K562 (cell line): Measurements from ENCODE around the gene SERTAD4. TPM values are rescaled to one million over a fixed set of nuclear protein-coding genes. Genes with fewer than 3 reads are reported as not detected.

Source experiments
- ATAC-seq: fragments of 200-7000 bp; cut with Tn5 transposase; 3 replicates; pipeline ENCODE4 v1.9.1; 2020; ENCODE audit warnings: moderate library complexity
- BruUV-seq: library from RNA; stranded (reverse); fragments of 400-500 nt; replicated peaks from 2 replicates; lab custom pipeline; 2021; lab: Mats Ljungman, UMichigan
- CTCF ChIA-PET: fragments of 300-600 bp; formaldehyde crosslinking; extraction: SDS; loops from one replicate; lab custom pipeline; 2021; ENCODE audit warnings: low intra/inter-chr PET ratio; lab: Yijun Ruan, JAX
- POLR2A ChIA-PET: fragments of 300-600, 350-650 bp; sonication (Branson Sonifier 250); formaldehyde crosslinking; extraction: SDS; loops from one replicate; lab custom pipeline; 2021; ENCODE audit warnings: antibody characterized with exemption, inconsistent platforms; lab: Yijun Ruan, JAX
- DNase-seq, 4 experiments: peaks; one replicate each; pipeline versions ENCODE4 v3.0.0 to v3.0.0-alpha.2; 2011 to 2018; ENCODE audit warnings: low spot score in 3 of 4, mixed read lengths in 3 of 4; ENCODE audit errors: extremely low read depth in 1 of 4
- FAIRE-seq: peaks from 2 replicates; lab custom pipeline; 2011; peaks lifted over from hg19 to GRCh38; lab: Jason Lieb, UNC
- H2AFZ ChIP-seq: 2 replicates; pipeline ENCODE4 v1.6.0; 2011; ENCODE audit warnings: low read depth, low read length, control low read depth, inconsistent platforms
- H3K27ac ChIP-seq: fragments of 200-600 bp; 3 replicates; pipeline ENCODE4 v1.8.0; 2011; ENCODE audit warnings: low read depth, mild to moderate bottlenecking, control low read depth, inconsistent platforms, low read length, moderate library complexity, mixed read lengths; ENCODE audit errors: extremely low read depth
- H3K27me3 ChIP-seq, 2 experiments: fragments of 300-600 bp in 1 of 2; 2 replicates in 1 of 2; 3 replicates in 1 of 2; pipeline versions ENCODE4 v1.6.0 to v1.8.0; 2011; ENCODE audit warnings: inconsistent platforms in 2 of 2, low read length in 2 of 2, mild to moderate bottlenecking in 1 of 2, mixed read lengths in 1 of 2, moderate library complexity in 1 of 2; ENCODE audit not compliant: control insufficient read depth in 2 of 2, insufficient read depth in 2 of 2
- H3K36me3 ChIP-seq: fragments of 300-600 bp; 3 replicates; pipeline ENCODE4 v1.8.0; 2011; ENCODE audit warnings: mild to moderate bottlenecking, low read length, inconsistent platforms; ENCODE audit not compliant: control insufficient read depth, insufficient read depth
- H3K4me1 ChIP-seq, 2 experiments: fragments of 200-600 bp in 1 of 2; replicated peaks in 1 of 2; 2 replicates in 1 of 2; 3 replicates in 1 of 2; pipeline versions ENCODE4 v1.5.1 to v1.8.0; 2011; ENCODE audit warnings: inconsistent platforms in 2 of 2, low read length in 2 of 2, mild to moderate bottlenecking in 1 of 2, mixed read lengths in 1 of 2, moderate library complexity in 1 of 2; ENCODE audit not compliant: control insufficient read depth in 2 of 2, insufficient read depth in 2 of 2
- H3K4me2 ChIP-seq: 2 replicates; pipeline ENCODE4 v1.6.1; 2011; ENCODE audit warnings: low read length, control low read depth, inconsistent platforms, mixed read lengths; ENCODE audit not compliant: insufficient read depth
- H3K4me3 ChIP-seq: fragments of 200-600 bp; sonication (generic), shearing (Covaris generic); 2 replicates; pipeline ENCODE4 v1.5.1; 2016; ENCODE audit warnings: control low read depth, inconsistent platforms
- H3K79me2 ChIP-seq: fragments of 200-600 bp; 3 replicates; pipeline ENCODE4 v1.8.0; 2011; ENCODE audit warnings: low read length, inconsistent platforms; ENCODE audit not compliant: control insufficient read depth, insufficient read depth
- H3K9ac ChIP-seq, 2 experiments: 2 replicates each; pipeline versions ENCODE4 v1.6.0 to v1.6.1; 2011; ENCODE audit warnings: low read depth in 2 of 2, low read length in 2 of 2, control low read depth in 1 of 2, inconsistent platforms in 1 of 2, mild to moderate bottlenecking in 1 of 2, mixed read lengths in 1 of 2; ENCODE audit not compliant: insufficient read depth in 1 of 2
- H3K9me1 ChIP-seq: one replicate; pipeline ENCODE4 v1.6.0; 2011; ENCODE audit warnings: inconsistent platforms, mild to moderate bottlenecking, low read length, moderate library complexity; ENCODE audit not compliant: control insufficient read depth, insufficient read depth
- H3K9me3 ChIP-seq: replicated peaks from 2 replicates; pipeline ENCODE4 v1.5.1; 2011; ENCODE audit warnings: low read depth, low read length, inconsistent platforms; ENCODE audit not compliant: control insufficient read depth, insufficient read depth
- H4K20me1 ChIP-seq: replicated peaks from 2 replicates; pipeline ENCODE4 v1.6.1; 2011; ENCODE audit warnings: low read length, inconsistent platforms, mixed read lengths; ENCODE audit not compliant: control insufficient read depth, insufficient read depth
- HLTF ChIP-seq: fragments of 450-650 bp; IDR thresholded peaks from 2 replicates; pipeline ENCODE4 v1.6.1; 2016
- KAT8 ChIP-seq: fragments of 450-650 bp; IDR thresholded peaks from 2 replicates; pipeline ENCODE4 v1.6.1; 2016; ENCODE audit warnings: low read depth, mild to moderate bottlenecking
- POLR2AphosphoS5 ChIP-seq: IDR thresholded peaks from 2 replicates; pipeline ENCODE4 v1.6.1; 2011; ENCODE audit warnings: mild to moderate bottlenecking, low read depth, low read length, moderate library complexity; ENCODE audit not compliant: control insufficient read depth, insufficient read depth
- TEAD1 ChIP-seq, 2 experiments: fragments of 450-650 bp in 1 of 2; sonication (generic) in 1 of 2; formaldehyde crosslinking; IDR thresholded peaks; 2 replicates each; pipeline versions ENCODE4 v1.4.0 to v1.8.0; 2020 to 2022; ENCODE audit warnings: mild to moderate bottlenecking in 2 of 2, missing genetic modification reagents in 1 of 2
- ZNF217 ChIP-seq: sonication (generic); formaldehyde crosslinking; IDR thresholded peaks from 2 replicates; pipeline ENCODE4 v1.8.0; 2022; ENCODE audit warnings: mild to moderate bottlenecking, missing genetic modification reagents
- WGBS: fragments of 100-300 bp; shearing (Covaris generic); methylation state at CpG from one replicate; pipeline ENCODE4 v1.1.6; 2016; ENCODE audit warnings: low coverage, mixed read lengths; ENCODE audit not compliant: insufficient coverage; ENCODE audit errors: missing lambda C conversion rate; 5-methylcytosine and 5-hydroxymethylcytosine counted together
- in situ Hi-C: fragments of 300-500 bp; cut with MboI; formaldehyde crosslinking; loops from 4 replicates; pipeline ENCODE4 v1.15.0; 2018; ENCODE audit warnings: inconsistent platforms, mixed read lengths
- intact Hi-C: fragments of 100-400 bp; cut with micrococcal nuclease; formaldehyde crosslinking; loops from 2 replicates; pipeline ENCODE4 v1.14.2; 2022
- polyA plus RNA-seq, 8 experiments: library from polyadenylated mRNA; depleted of rRNA in 4 of 8; stranded (reverse) in 5 of 8; unstranded in 3 of 8; fragments of >200 nt; fragmentation: Nextera tagmentation in 2 of 8; fragmentation: Illumina TruSeq in 1 of 8; extraction: Ambion mirVana in 2 of 8; extraction: Trizol in 1 of 8; gene quantifications; 2 replicates each; pipeline versions ENCODE4 v1.2.1 to v1.2.3, GENCODE V29; 2011 to 2014; ENCODE audit warnings: inconsistent platforms in 1 of 8, missing spikeins in 1 of 8
- total RNA-seq, 7 experiments: library from RNA; depleted of rRNA in 6 of 7; stranded (reverse); fragments of >200 nt in 6 of 7; fragmentation: Illumina TruSeq in 2 of 7; extraction: Trizol in 2 of 7; gene quantifications; 2 replicates each; pipeline versions ENCODE4 v1.2.1 to v1.2.3, GENCODE V29; 2011 to 2021; ENCODE audit warnings: low replicate concordance in 1 of 7
- TF ChIP-seq, protein P1 (sequence below), 3 experiments: IDR thresholded peaks in 2 of 3; conservative IDR thresholded peaks in 1 of 3; 2 replicates each; pipeline ENCODE4 v1.5.1; 2011 to 2012; ENCODE audit warnings: low read length in 3 of 3, mild to moderate bottlenecking in 3 of 3, control low read depth in 2 of 3, improper control_type of control experiment in 1 of 3, inconsistent platforms in 1 of 3, low read depth in 1 of 3, mixed read lengths in 1 of 3, moderate library complexity in 1 of 3; ENCODE audit not compliant: insufficient read depth in 2 of 3

The SERTAD4 gene
- total and polyA plus RNA-seq, 9 of the 15 experiments (the other 6 are each of a cell fraction or from before 2014, with no cell fraction given) = not detected

- no peak overlapping the region for H3K4me2 ChIP-seq
- H3K27me3 ChIP-seq = peaks cover 6 to 17% of the 10 kb centered on the region in 2 experiments; a peak in 3 of 5 replicates
- no peaks in the 10 kb centered on the region for H3K36me3 ChIP-seq
- H3K9me3 ChIP-seq = no peaks in the 10 kb centered on the region
- no peaks in the 10 kb centered on the region; the same call in 1 of the 2 replicates for H4K20me1 ChIP-seq
- no peak overlapping the region for H2AFZ ChIP-seq
- ATAC-seq = no peak
- peaks cover 0 to 18% of the 10 kb centered on the region in 2 experiments; a peak in 2 of 5 replicates for H3K4me1 ChIP-seq
- H3K4me3 ChIP-seq = no peak overlapping the region
- no peak for TF ChIP-seq KAT8
- TF ChIP-seq, protein P1, sequence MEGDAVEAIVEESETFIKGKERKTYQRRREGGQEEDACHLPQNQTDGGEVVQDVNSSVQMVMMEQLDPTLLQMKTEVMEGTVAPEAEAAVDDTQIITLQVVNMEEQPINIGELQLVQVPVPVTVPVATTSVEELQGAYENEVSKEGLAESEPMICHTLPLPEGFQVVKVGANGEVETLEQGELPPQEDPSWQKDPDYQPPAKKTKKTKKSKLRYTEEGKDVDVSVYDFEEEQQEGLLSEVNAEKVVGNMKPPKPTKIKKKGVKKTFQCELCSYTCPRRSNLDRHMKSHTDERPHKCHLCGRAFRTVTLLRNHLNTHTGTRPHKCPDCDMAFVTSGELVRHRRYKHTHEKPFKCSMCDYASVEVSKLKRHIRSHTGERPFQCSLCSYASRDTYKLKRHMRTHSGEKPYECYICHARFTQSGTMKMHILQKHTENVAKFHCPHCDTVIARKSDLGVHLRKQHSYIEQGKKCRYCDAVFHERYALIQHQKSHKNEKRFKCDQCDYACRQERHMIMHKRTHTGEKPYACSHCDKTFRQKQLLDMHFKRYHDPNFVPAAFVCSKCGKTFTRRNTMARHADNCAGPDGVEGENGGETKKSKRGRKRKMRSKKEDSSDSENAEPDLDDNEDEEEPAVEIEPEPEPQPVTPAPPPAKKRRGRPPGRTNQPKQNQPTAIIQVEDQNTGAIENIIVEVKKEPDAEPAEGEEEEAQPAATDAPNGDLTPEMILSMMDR (IDR thresholded peaks at IDR 0.05 in 2 of 3, conservative IDR thresholded peaks at IDR 0.05 in 1 of 3; ENCODE audit: insufficient read depth in 2 of 3, low read depth in 1 of 3, low read length in 3 of 3) = no peak
- TF ChIP-seq ZNF217 = no peak
- no peak for TF ChIP-seq POLR2AphosphoS5
- no peak for TF ChIP-seq TEAD1 (CRISPR knock-in tag; IDR thresholded peaks at IDR 0.05)
- no peak for TF ChIP-seq HLTF
- TF ChIP-seq, all 486 proteins: peak for 0
- no TSS peak for BruUV-seq
- no peak overlapping the region for H3K9ac ChIP-seq
- in situ Hi-C loops (no loop called here), intact Hi-C loops (no loop called here)
- no peaks in the 10 kb centered on the region for H3K79me2 ChIP-seq
- no peak overlapping the region for H3K27ac ChIP-seq
- DNase-seq (no peak), FAIRE-seq (no peak)
- 0% methylated on average over 4 of the region's 4 CpGs for WGBS
- CTCF ChIA-PET = no interaction called here
- H3K9me1 ChIP-seq = no peaks in the 10 kb centered on the region
- POLR2A ChIA-PET = interaction anchor here (0.5 kb wide), 1 partner anchor 365 kb away, joined by 5 read pairs; no protein-coding TSS in a partner anchor
Measured at GRCh38 chr1:210248341-210248740, 15.7 kb downstream of the SERTAD4 start.
